ENCODE results near the gene PATZ1.

DNA sequence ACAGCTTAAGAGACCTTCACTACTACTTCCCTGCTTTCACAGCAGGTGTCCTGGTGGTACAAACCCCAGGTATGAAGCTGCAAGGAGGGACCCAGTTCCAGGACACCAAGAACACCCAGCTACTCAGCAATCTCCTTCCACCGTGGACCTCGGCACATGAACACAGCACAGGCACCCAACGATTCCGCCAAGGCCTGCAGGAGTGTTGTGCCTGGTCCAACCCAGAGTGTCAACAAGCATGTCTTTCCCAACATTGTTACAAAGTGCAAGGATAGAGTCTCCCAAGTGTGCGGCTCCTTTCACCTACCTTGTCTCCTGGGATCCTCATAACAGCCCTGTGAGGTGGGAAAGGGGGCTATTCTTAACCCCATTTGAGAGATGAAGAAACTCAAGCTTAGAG lies 11.8 kb downstream of the PATZ1 start:
- TF ChIP-seq CTCF (conservative IDR thresholded peaks at IDR 0.05; ENCODE audit: low read length): no peak
- no peak for TF ChIP-seq EZH2phosphoT487 (IDR thresholded peaks at IDR 0.05; ENCODE audit: borderline replicate concordance, low read depth, low read length)

Measured in OCI-LY7 (cell line).